ENCODE measurements around the gene TTC36.
"Not testable (repeated sequence)": the region's sequence is repeated elsewhere in the genome, so short reads cannot be mapped to it uniquely, and the experiment has no call there.

The TTC36 gene

GRCh38 chr11:118527109-118527508 lies at the start of gene TTC36:
Gene TTC36 (plus strand): TSS chr11:118527474. CDS start chr11:118527495, 21 bp downstream.
- no peak for DNase-seq (ENCODE audit: low spot score)

- not testable (repeated sequence) for DNase-seq (ENCODE audit: low spot score)
These were observed 46.0 kb upstream of the TTC36 start for GRCh38 chr11:118481238-118481637.

- no peak for DNase-seq (ENCODE audit: low spot score)
These were observed 42.9 kb upstream of the TTC36 start for GRCh38 chr11:118484405-118484804.

GRCh38 chr11:118485273-118485672 lies 42.0 kb upstream of the TTC36 start:
- DNase-seq (ENCODE audit: low spot score): no peak

- DNase-seq (ENCODE audit: low spot score): peak; percentile 84
These were observed 38.7 kb upstream of the TTC36 start for GRCh38 chr11:118488480-118489109.

GRCh38 chr11:118491041-118491440 lies 36.2 kb upstream of the TTC36 start:
- DNase-seq (ENCODE audit: low spot score): no peak

- DNase-seq (ENCODE audit: low spot score): no peak
These were observed 29.4 kb upstream of the TTC36 start for GRCh38 chr11:118497831-118498230.

- DNase-seq (ENCODE audit: low spot score): no peak
These were observed 24.1 kb upstream of the TTC36 start for GRCh38 chr11:118503216-118503615.

- DNase-seq (ENCODE audit: low spot score): no peak
These were observed 15.7 kb upstream of the TTC36 start for GRCh38 chr11:118511601-118512000.

- no peak for DNase-seq (ENCODE audit: low spot score)
These were observed 13.2 kb upstream of the TTC36 start for GRCh38 chr11:118514103-118514502.

- no peak for DNase-seq (ENCODE audit: low spot score)
These were observed 7.7 kb upstream of the TTC36 start for GRCh38 chr11:118519549-118519948.

- no peak for DNase-seq (ENCODE audit: low spot score)
These were observed 5.4 kb upstream of the TTC36 start for GRCh38 chr11:118521892-118522311.

GRCh38 chr11:118522571-118523072 lies 4.7 kb upstream of the TTC36 start:
- no peak for DNase-seq (ENCODE audit: low spot score)

GRCh38 chr11:118524356-118524755 lies 2.9 kb upstream of the TTC36 start:
- DNase-seq (ENCODE audit: low spot score): no peak

GRCh38 chr11:118524757-118525470 lies 2.4 kb upstream of the TTC36 start:
- no peak for DNase-seq (ENCODE audit: low spot score)

- no peak for DNase-seq (ENCODE audit: low spot score)
These were observed 586 bp upstream of the TTC36 start for GRCh38 chr11:118526688-118527087.

- DNase-seq (ENCODE audit: low spot score): no peak
These were observed 1.2 kb downstream of the TTC36 start for GRCh38 chr11:118528511-118528910.

- DNase-seq (ENCODE audit: low spot score): no peak
These were observed 2.4 kb downstream of the TTC36 start for GRCh38 chr11:118529584-118530175.

- peak; percentile 4 for DNase-seq (ENCODE audit: low spot score)
These were observed 3.0 kb downstream of the TTC36 start for GRCh38 chr11:118530180-118530682.

- peak; percentile 68 for DNase-seq (ENCODE audit: low spot score)
These were observed 3.7 kb downstream of the TTC36 start, which contains the start of gene TMEM25 for GRCh38 chr11:118530683-118531596. Gene TMEM25 (plus strand): TSS chr11:118531192. CDS start chr11:118531802, 610 bp downstream.

- DNase-seq (ENCODE audit: low spot score): no peak
These were observed 4.4 kb downstream of the TTC36 start for GRCh38 chr11:118531597-118532084.

All from CD4-positive, alpha-beta T cell treated with Interleukin-15 for 4 hours (primary cell).